ENCODE data around the gene LOXHD1. TPM values are rescaled to one million over a fixed set of nuclear protein-coding genes. Genes with fewer than 3 reads are reported as not detected.

LOXHD1 gene
- total RNA-seq, 2 experiments from 2014 or later, result not detected

DNA sequence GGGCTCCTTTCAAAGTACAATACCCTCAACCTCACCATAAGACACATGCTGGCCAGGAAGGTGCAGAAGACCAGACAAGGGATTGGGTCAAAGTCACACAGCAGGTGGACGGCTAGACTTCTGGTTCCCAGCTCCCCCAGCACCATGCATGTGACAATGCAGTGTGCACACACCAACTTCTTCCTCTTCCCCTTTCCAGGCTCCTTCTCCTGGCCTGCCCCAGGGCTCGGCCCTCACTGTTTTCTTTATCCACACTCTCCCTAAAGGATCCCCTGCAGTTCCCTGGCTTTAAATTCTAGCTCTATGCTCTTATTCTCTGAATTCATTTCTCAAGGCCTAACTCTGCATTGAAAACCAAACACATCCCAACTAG, 82.3 kb downstream of the LOXHD1 start:
- H3K4me3 Mint-ChIP-seq, result no peak overlapping the region
- Histone ChIP-seq H3K9me3 (ENCODE audit: control insufficient read depth in 1 of 2, insufficient read depth in 1 of 2, low read length in 2 of 2) (peaks cover 0 to 9% of the 10 kb centered on the region in 2 experiments), H3K27ac (ENCODE audit: low read depth in 1 of 2, low read length in 2 of 2) (no peak overlapping the region), H3K4me3 (ENCODE audit: low read length) (no peak overlapping the region), H3K27me3 (ENCODE audit: control insufficient read depth in 1 of 2, insufficient read depth in 2 of 2, low read length in 2 of 2) (peaks cover 0 to 7% of the 10 kb centered on the region in 2 experiments), H3K4me1 (ENCODE audit: insufficient read depth, low read length) (no peaks in the 10 kb centered on the region), H3K36me3 (ENCODE audit: insufficient read depth, low read length) (no peaks in the 10 kb centered on the region)
- peaks cover 12% of the 10 kb centered on the region for H3K27me3 Mint-ChIP-seq
- no peaks in the 10 kb centered on the region for H3K36me3 Mint-ChIP-seq (ENCODE audit: low read depth)
- intact Hi-C loops (cut with DNase I, micrococcal nuclease), result no loop called here
- ChIA-PET POLR2A (interaction anchor here (0.6 kb wide), 1 partner anchor 26 kb away, joined by 3 read pairs; no protein-coding TSS in a partner anchor), CTCF (no interaction called here)
- H3K9me3 Mint-ChIP-seq, result no peaks in the 10 kb centered on the region
- TF ChIP-seq, protein P1, sequence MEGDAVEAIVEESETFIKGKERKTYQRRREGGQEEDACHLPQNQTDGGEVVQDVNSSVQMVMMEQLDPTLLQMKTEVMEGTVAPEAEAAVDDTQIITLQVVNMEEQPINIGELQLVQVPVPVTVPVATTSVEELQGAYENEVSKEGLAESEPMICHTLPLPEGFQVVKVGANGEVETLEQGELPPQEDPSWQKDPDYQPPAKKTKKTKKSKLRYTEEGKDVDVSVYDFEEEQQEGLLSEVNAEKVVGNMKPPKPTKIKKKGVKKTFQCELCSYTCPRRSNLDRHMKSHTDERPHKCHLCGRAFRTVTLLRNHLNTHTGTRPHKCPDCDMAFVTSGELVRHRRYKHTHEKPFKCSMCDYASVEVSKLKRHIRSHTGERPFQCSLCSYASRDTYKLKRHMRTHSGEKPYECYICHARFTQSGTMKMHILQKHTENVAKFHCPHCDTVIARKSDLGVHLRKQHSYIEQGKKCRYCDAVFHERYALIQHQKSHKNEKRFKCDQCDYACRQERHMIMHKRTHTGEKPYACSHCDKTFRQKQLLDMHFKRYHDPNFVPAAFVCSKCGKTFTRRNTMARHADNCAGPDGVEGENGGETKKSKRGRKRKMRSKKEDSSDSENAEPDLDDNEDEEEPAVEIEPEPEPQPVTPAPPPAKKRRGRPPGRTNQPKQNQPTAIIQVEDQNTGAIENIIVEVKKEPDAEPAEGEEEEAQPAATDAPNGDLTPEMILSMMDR (IDR thresholded peaks at IDR 0.05), result no peak
- no peaks in the 10 kb centered on the region for H3K4me1 Mint-ChIP-seq (ENCODE audit: low read depth)
- DNase-seq, result no peak
- no peak for ATAC-seq (ENCODE audit: poor library complexity)
- no peak overlapping the region for H3K27ac Mint-ChIP-seq

DNA sequence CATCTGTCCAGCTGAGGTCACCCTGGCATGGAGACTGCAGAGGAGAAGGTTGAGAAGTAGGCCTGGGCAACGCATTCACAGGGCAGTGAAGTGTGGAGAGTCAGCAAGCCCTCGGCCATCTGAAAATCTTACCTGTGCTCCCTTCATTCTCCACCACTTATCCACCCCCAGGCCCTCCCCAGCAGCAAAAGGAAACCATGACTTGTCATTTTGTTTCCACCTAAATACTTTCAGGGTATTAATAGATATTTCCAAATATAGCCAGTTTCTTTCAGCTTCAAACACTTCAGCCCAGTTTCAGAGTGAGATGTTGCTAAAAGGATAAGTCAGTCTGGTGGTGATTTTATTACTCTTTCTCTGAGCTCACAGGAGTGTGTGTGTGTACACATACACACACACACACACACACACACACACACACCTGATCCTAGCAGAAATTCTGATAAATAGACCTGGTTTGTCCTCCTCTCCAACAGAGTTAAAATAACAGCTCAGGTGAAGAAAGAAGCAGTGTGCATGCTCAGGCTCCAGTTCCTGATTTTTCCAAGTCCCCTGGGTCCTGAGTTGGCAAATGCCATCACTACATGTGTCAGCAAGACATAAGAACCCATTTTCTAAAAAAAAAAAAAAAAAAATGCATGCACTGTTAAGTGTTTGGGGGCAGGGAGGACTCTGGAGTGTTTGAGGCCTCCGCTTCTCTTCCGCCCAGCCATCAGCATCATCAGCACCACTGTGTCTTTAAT, 82.8 kb downstream of the LOXHD1 start:
- TF ChIP-seq, protein P1 (IDR thresholded peaks at IDR 0.05), result no peak
- no peak overlapping the region for H3K27ac Mint-ChIP-seq
- H3K4me3 Mint-ChIP-seq, result no peak overlapping the region
- Histone ChIP-seq H3K36me3 (ENCODE audit: insufficient read depth, low read length) (no peaks in the 10 kb centered on the region), H3K27me3 (ENCODE audit: control insufficient read depth in 1 of 2, insufficient read depth in 2 of 2, low read length in 2 of 2) (peaks cover 0 to 3% of the 10 kb centered on the region in 2 experiments), H3K4me1 (ENCODE audit: insufficient read depth, low read length) (no peaks in the 10 kb centered on the region), H3K9me3 (ENCODE audit: control insufficient read depth in 1 of 2, insufficient read depth in 1 of 2, low read length in 2 of 2) (peaks cover 0 to 4% of the 10 kb centered on the region in 2 experiments), H3K4me3 (ENCODE audit: low read length) (no peak overlapping the region), H3K27ac (ENCODE audit: low read depth in 1 of 2, low read length in 2 of 2) (no peak overlapping the region)
- no peaks in the 10 kb centered on the region for H3K4me1 Mint-ChIP-seq (ENCODE audit: low read depth)
- peaks cover 12% of the 10 kb centered on the region for H3K27me3 Mint-ChIP-seq
- ChIA-PET CTCF (no interaction called here), POLR2A (interaction anchor here (0.6 kb wide), 1 partner anchor 25 kb away, joined by 3 read pairs; no protein-coding TSS in a partner anchor)
- H3K36me3 Mint-ChIP-seq (ENCODE audit: low read depth), result no peaks in the 10 kb centered on the region
- no peak for DNase-seq
- H3K9me3 Mint-ChIP-seq, result no peaks in the 10 kb centered on the region
- ATAC-seq (ENCODE audit: poor library complexity), result no peak
- intact Hi-C loops (cut with DNase I, micrococcal nuclease), result loop anchor here in 1 of 2 experiments (2.0 kb wide), 1 partner anchor 33 kb away; no protein-coding TSS in a partner anchor

- no peaks in the 10 kb centered on the region for H3K9me3 Mint-ChIP-seq
- H3K27me3 Mint-ChIP-seq, result peaks cover 10% of the 10 kb centered on the region
- ChIA-PET CTCF (no interaction called here), POLR2A (no interaction called here)
- Histone ChIP-seq H3K36me3 (ENCODE audit: insufficient read depth, low read length) (no peaks in the 10 kb centered on the region), H3K9me3 (ENCODE audit: control insufficient read depth in 1 of 2, insufficient read depth in 1 of 2, low read length in 2 of 2) (no peaks in the 10 kb centered on the region), H3K4me1 (ENCODE audit: insufficient read depth, low read length) (no peaks in the 10 kb centered on the region), H3K27me3 (ENCODE audit: control insufficient read depth in 1 of 2, insufficient read depth in 2 of 2, low read length in 2 of 2) (no peaks in the 10 kb centered on the region), H3K27ac (ENCODE audit: low read depth in 1 of 2, low read length in 2 of 2) (no peak overlapping the region), H3K4me3 (ENCODE audit: low read length) (no peak overlapping the region)
- no peak overlapping the region for H3K27ac Mint-ChIP-seq
- no peaks in the 10 kb centered on the region for H3K36me3 Mint-ChIP-seq (ENCODE audit: low read depth)
- ATAC-seq (ENCODE audit: poor library complexity) (no peak), DNase-seq (no peak)
- intact Hi-C loops (cut with DNase I, micrococcal nuclease), result loop anchor here in 1 of 2 experiments (2.0 kb wide), 1 partner anchor 32 kb away; no protein-coding TSS in a partner anchor
- H3K4me1 Mint-ChIP-seq (ENCODE audit: low read depth), result no peaks in the 10 kb centered on the region
- TF ChIP-seq, protein P1 (IDR thresholded peaks at IDR 0.05), result no peak
- H3K4me3 Mint-ChIP-seq, result no peak overlapping the region
These were observed 83.9 kb downstream of the LOXHD1 start for GRCh38 chr18:46573156-46573555.
